Activated CD4-positive, CD25-positive, alpha-beta regulatory T cell treated with anti-CD3 and anti-CD28 coated beads, Interleukin-2, amount 50 U/mL, for 16 hours (primary cell): Measurements from ENCODE around the gene MAPK8IP2.
"Not testable (repeated sequence)": the region's sequence is repeated elsewhere in the genome, so short reads cannot be mapped to it uniquely, and the experiment has no call there.

Experiments
- DNase-seq: peaks from one replicate; pipeline ENCODE4 v3.0.0-alpha.2; 2020; ENCODE audit warnings: low read depth, low spot score

Gene MAPK8IP2

GRCh38 chr22:50635591-50635990, 35.0 kb downstream of the MAPK8IP2 start:
- no peak for DNase-seq

- not testable (repeated sequence) for DNase-seq
Observed at GRCh38 chr22:50640296-50640695, 39.7 kb downstream of the MAPK8IP2 start.

GRCh38 chr22:50640857-50641647, 40.5 kb downstream of the MAPK8IP2 start:
- no peak for DNase-seq

- DNase-seq = no peak
Observed at GRCh38 chr22:50641696-50642607, 41.4 kb downstream of the MAPK8IP2 start.

GRCh38 chr22:50643021-50643820, 42.6 kb downstream of the MAPK8IP2 start:
- DNase-seq = not testable (repeated sequence)

- DNase-seq = not testable (repeated sequence)
Observed at GRCh38 chr22:50643821-50644101, 43.2 kb downstream of the MAPK8IP2 start.

GRCh38 chr22:50653256-50653655, 52.7 kb downstream of the MAPK8IP2 start:
- no peak for DNase-seq

- DNase-seq = not testable (repeated sequence)
Observed at GRCh38 chr22:50654664-50655063, 54.1 kb downstream of the MAPK8IP2 start.

- no peak for DNase-seq
Observed at GRCh38 chr22:50656122-50657070, 55.8 kb downstream of the MAPK8IP2 start.

- DNase-seq = no peak
Observed at GRCh38 chr22:50657925-50658324, 57.3 kb downstream of the MAPK8IP2 start.

- DNase-seq = not testable (repeated sequence)
Observed at GRCh38 chr22:50659711-50660110, 59.1 kb downstream of the MAPK8IP2 start.

- DNase-seq = no peak
Observed at GRCh38 chr22:50660306-50660705, 59.7 kb downstream of the MAPK8IP2 start.
